ENCODE data around the gene TC2N. TPM values are rescaled to one million over a fixed set of nuclear protein-coding genes. Genes with fewer than 3 reads are reported as not detected.

TC2N gene
- total and polyA plus RNA-seq, 2 experiments from 2014 or later, result 10.0 to 35.0 TPM

Other genes with a start within 250 kb of the TC2N start
- 0.38 TPM in 1 of 2 replicates, not detected in the other for gene CATSPERB, start 135.4 kb downstream of the TC2N start, total RNA-seq (2014; rRNA removed; shearing (Covaris generic))
- gene CATSPERB, start 135.4 kb downstream of the TC2N start, polyA plus RNA-seq (2016; fragmentation: Nextera tagmentation; extraction: Ambion mirVana), result 0.27 TPM in 1 of 2 replicates, not detected in the other
- gene FBLN5, start 80.2 kb upstream of the TC2N start, total RNA-seq (2014; rRNA removed; shearing (Covaris generic)), result 2.0 and 4.9 TPM in 2 replicates
- gene FBLN5, start 80.2 kb upstream of the TC2N start, polyA plus RNA-seq (2016; fragmentation: Nextera tagmentation; extraction: Ambion mirVana), result 4.3 and 6.0 TPM in 2 replicates
- 17.7 and 24.9 TPM in 2 replicates for gene TRIP11, start 172.5 kb upstream of the TC2N start, total RNA-seq (2014; rRNA removed; shearing (Covaris generic))
- 30.6 and 52.2 TPM in 2 replicates for gene TRIP11, start 172.5 kb upstream of the TC2N start, polyA plus RNA-seq (2016; fragmentation: Nextera tagmentation; extraction: Ambion mirVana)
- 36.4 and 39.5 TPM in 2 replicates for gene ATXN3, start 239.0 kb upstream of the TC2N start, total RNA-seq (2014; rRNA removed; shearing (Covaris generic))
- gene ATXN3, start 239.0 kb upstream of the TC2N start, polyA plus RNA-seq (2016; fragmentation: Nextera tagmentation; extraction: Ambion mirVana), result 47.6 and 66.7 TPM in 2 replicates

Data from GM23338 (cell line).